K562 (cell line): ENCODE measurements around the gene ATF4. TPM values are rescaled to one million over a fixed set of nuclear protein-coding genes. Genes with fewer than 3 reads are reported as not detected.

ENCODE experiments used
- ELK1 ChIP-seq: sonication (generic); formaldehyde crosslinking; IDR thresholded peaks from 2 replicates; pipeline ENCODE4 v1.8.1; 2022; ENCODE audit warnings: missing genetic modification reagents
- GTF2A2 ChIP-seq: IDR thresholded peaks from 2 replicates; pipeline ENCODE4 v1.6.1; 2016; ENCODE audit warnings: mild to moderate bottlenecking, missing genetic modification characterization, missing compliant biosample characterization
- MEIS2 ChIP-seq: fragments of 450-650 bp; IDR thresholded peaks from 2 replicates; pipeline ENCODE4 v1.6.1; 2014; ENCODE audit warnings: mild to moderate bottlenecking; ENCODE audit not compliant: partially characterized antibody
- MLLT1 ChIP-seq, 2 experiments: fragments of 450-650 bp; IDR thresholded peaks; 2 replicates each; pipeline ENCODE4 v1.6.1; 2016
- REST ChIP-seq, 2 experiments: fragments of 450-650 bp; formaldehyde crosslinking in 1 of 2; IDR thresholded peaks; 2 replicates each; pipeline versions ENCODE4 v1.4.0 to v1.6.1; 2014 to 2020; ENCODE audit warnings: mild to moderate bottlenecking in 2 of 2, borderline replicate concordance in 1 of 2, low read depth in 1 of 2
- RREB1 ChIP-seq: fragments of 250-450 bp; sonication (Bioruptor Pico); IDR thresholded peaks from 2 replicates; pipeline ENCODE4 v1.4.0; 2020
- THRA ChIP-seq: fragments of 450-650 bp; IDR thresholded peaks from 2 replicates; pipeline ENCODE4 v1.6.1; 2017; ENCODE audit warnings: mild to moderate bottlenecking, moderate library complexity
- ZNF707 ChIP-seq: fragments of 250-450 bp; sonication (Bioruptor Pico); conservative IDR thresholded peaks from 2 replicates; pipeline ENCODE4 v1.8.0; 2022; ENCODE audit warnings: inconsistent platforms, mild to moderate bottlenecking, moderate library complexity
- polyA plus RNA-seq, 8 experiments: library from polyadenylated mRNA; depleted of rRNA in 4 of 8; stranded (reverse) in 5 of 8; unstranded in 3 of 8; fragments of >200 nt; fragmentation: Nextera tagmentation in 2 of 8; fragmentation: Illumina TruSeq in 1 of 8; extraction: Ambion mirVana in 2 of 8; extraction: Trizol in 1 of 8; gene quantifications; 2 replicates each; pipeline versions ENCODE4 v1.2.1 to v1.2.3, GENCODE V29; 2011 to 2014; ENCODE audit warnings: inconsistent platforms in 1 of 8, missing spikeins in 1 of 8
- total RNA-seq, 7 experiments: library from RNA; depleted of rRNA in 6 of 7; stranded (reverse); fragments of >200 nt in 6 of 7; fragmentation: Illumina TruSeq in 2 of 7; extraction: Trizol in 2 of 7; gene quantifications; 2 replicates each; pipeline versions ENCODE4 v1.2.1 to v1.2.3, GENCODE V29; 2011 to 2021; ENCODE audit warnings: low replicate concordance in 1 of 7

The ATF4 gene
- total and polyA plus RNA-seq, 9 of the 15 experiments (the other 6 are each of a cell fraction or from before 2014, with no cell fraction given): 93.1 to 723 (median 355) TPM

GRCh38 chr22:39488563-39489083, 31.7 kb upstream of the ATF4 start (continued):
- TF ChIP-seq REST (IDR thresholded peaks at IDR 0.05; ENCODE audit: borderline replicate concordance): peak; percentile 43
- no peak for TF ChIP-seq REST (CRISPR knock-in tag; IDR thresholded peaks at IDR 0.05; ENCODE audit: low read depth)
- no peak for TF ChIP-seq RREB1 (CRISPR knock-in tag)
- no peak for TF ChIP-seq THRA
- 0 out of 4 replicates have a peak, but pooled peaks of 1 of the 2 experiments have one; percentile 11 for TF ChIP-seq MLLT1 (IDR thresholded peaks at IDR 0.05)
- no peak for TF ChIP-seq ELK1
- no peak for TF ChIP-seq GTF2A2 (tag)
- no peak for TF ChIP-seq ZNF707
- TF ChIP-seq MEIS2: no peak
